ENCODE results near the gene DDX49. TPM values are rescaled to one million over a fixed set of nuclear protein-coding genes. Genes with fewer than 3 reads are reported as not detected.

DDX49 gene
- total and polyA plus RNA-seq, 2 experiments from 2014 or later = 45.8 to 57.8 TPM

GRCh38 chr19:18871543-18871942, 48.0 kb upstream of the DDX49 start:
- whole genome bisulfite sequencing (ENCODE audit: low lambda C conversion rate, missing lambda C conversion rate) = 55% methylated on average over 7 of the region's 7 CpGs
- TF ChIP-seq EZH2 (IDR thresholded peaks at IDR 0.05; ENCODE audit: borderline replicate concordance) = no peak
- TF ChIP-seq CTCF (IDR thresholded peaks at IDR 0.05; ENCODE audit: poor library complexity) = no peak
- TF ChIP-seq EZH2phosphoT487 (IDR thresholded peaks at IDR 0.05; ENCODE audit: low read depth, severe bottlenecking, unreplicated experiment) = no peak
- Histone ChIP-seq H3K27me3 (no peaks in the 10 kb centered on the region), H3K9me2 (replicated peaks; ENCODE audit: insufficient read depth) (no peaks in the 10 kb centered on the region), H2AFZ (no peak overlapping the region), H3K4me2 (no peak overlapping the region), H3K36me3 (replicated peaks; ENCODE audit: insufficient read depth, low read depth) (no peaks in the 10 kb centered on the region), H3K4me3 (no peak overlapping the region), H3K79me2 (no peaks in the 10 kb centered on the region), H4K20me1 (ENCODE audit: insufficient read depth, poor library complexity, severe bottlenecking) (peaks cover 5% of the 10 kb centered on the region), H3K4me1 (ENCODE audit: insufficient read depth) (no peaks in the 10 kb centered on the region), H3K27ac (no peak overlapping the region), H3K9me3 (ENCODE audit: low read depth) (no peaks in the 10 kb centered on the region)
- no peak for DNase-seq (ENCODE audit: low spot score)

GRCh38 chr19:18875726-18876125, 43.8 kb upstream of the DDX49 start:
- Histone ChIP-seq H3K4me3 (no peak overlapping the region), H3K9me2 (replicated peaks; ENCODE audit: insufficient read depth) (no peaks in the 10 kb centered on the region), H3K27ac (no peak overlapping the region), H3K4me1 (ENCODE audit: insufficient read depth) (no peaks in the 10 kb centered on the region), H2AFZ (no peak overlapping the region), H4K20me1 (ENCODE audit: insufficient read depth, poor library complexity, severe bottlenecking) (no peaks in the 10 kb centered on the region), H3K36me3 (replicated peaks; ENCODE audit: insufficient read depth, low read depth) (no peaks in the 10 kb centered on the region), H3K27me3 (no peaks in the 10 kb centered on the region), H3K9me3 (ENCODE audit: low read depth) (no peaks in the 10 kb centered on the region), H3K79me2 (no peaks in the 10 kb centered on the region), H3K4me2 (no peak overlapping the region)
- 89% methylated on average over 5 of the region's 5 CpGs for WGBS (ENCODE audit: low lambda C conversion rate, missing lambda C conversion rate)
- no peak for DNase-seq (ENCODE audit: low spot score)
- TF ChIP-seq EZH2phosphoT487 (IDR thresholded peaks at IDR 0.05; ENCODE audit: low read depth, severe bottlenecking, unreplicated experiment) (no peak), CTCF (IDR thresholded peaks at IDR 0.05; ENCODE audit: poor library complexity) (no peak)

- Histone ChIP-seq H3K4me1 (ENCODE audit: insufficient read depth) (no peaks in the 10 kb centered on the region), H3K27ac (no peak overlapping the region), H3K9me3 (ENCODE audit: low read depth) (no peaks in the 10 kb centered on the region), H4K20me1 (ENCODE audit: insufficient read depth, poor library complexity, severe bottlenecking) (no peaks in the 10 kb centered on the region), H3K4me2 (no peak overlapping the region), H2AFZ (no peak overlapping the region), H3K27me3 (no peaks in the 10 kb centered on the region), H3K9me2 (replicated peaks; ENCODE audit: insufficient read depth) (no peaks in the 10 kb centered on the region), H3K79me2 (no peaks in the 10 kb centered on the region), H3K4me3 (no peak overlapping the region), H3K36me3 (replicated peaks; ENCODE audit: insufficient read depth, low read depth) (no peaks in the 10 kb centered on the region)
- no peak for DNase-seq (ENCODE audit: low spot score)
- TF ChIP-seq EZH2phosphoT487 (IDR thresholded peaks at IDR 0.05; ENCODE audit: low read depth, severe bottlenecking, unreplicated experiment) = no peak
- no peak for TF ChIP-seq CTCF (IDR thresholded peaks at IDR 0.05; ENCODE audit: poor library complexity)
- no peak for TF ChIP-seq EZH2 (IDR thresholded peaks at IDR 0.05; ENCODE audit: borderline replicate concordance)
- 96% methylated on average over 7 of the region's 7 CpGs for WGBS (ENCODE audit: low lambda C conversion rate, missing lambda C conversion rate)
Measured at GRCh38 chr19:18876865-18877264, 42.6 kb upstream of the DDX49 start.
